Lower leg skin (tissue), 3 donors: ENCODE measurements around the gene CTNNBL1.

Experiments used
- CTCF ChIP-seq, 3 donors: fragments of 450-650 bp; IDR thresholded peaks; one replicate each; pipeline ENCODE4 v1.5.1; 2016; ENCODE audit warnings: antibody characterized with exemption in 3 of 3, mild to moderate bottlenecking in 3 of 3, moderate library complexity in 2 of 3
- POLR2A ChIP-seq, 2 donors: fragments of 450-650 bp; IDR thresholded peaks; one replicate each; pipeline ENCODE4 v1.6.1; 2016 to 2017; ENCODE audit warnings: antibody characterized with exemption in 2 of 2, mild to moderate bottlenecking in 1 of 2, moderate library complexity in 1 of 2

- TF ChIP-seq CTCF (IDR thresholded peaks at IDR 0.05) = no peak
- no peak for TF ChIP-seq POLR2A (IDR thresholded peaks at IDR 0.05)
These were observed 129.6 kb downstream of the CTNNBL1 start for GRCh38 chr20:37823296-37823980.
